K562 treated with DMSO at 1 percent for 12 hours (cell line): ENCODE measurements around the gene PELO. TPM values are rescaled to one million over a fixed set of nuclear protein-coding genes. Genes with fewer than 3 reads are reported as not detected.

ENCODE experiments used
- total RNA-seq: library from RNA; unstranded; fragments of 300-600 nt; gene quantifications from 2 replicates; pipeline ENCODE4 v1.2.3, GENCODE V29; 2022; ENCODE audit not compliant: insufficient read depth

Gene PELO, protein sequence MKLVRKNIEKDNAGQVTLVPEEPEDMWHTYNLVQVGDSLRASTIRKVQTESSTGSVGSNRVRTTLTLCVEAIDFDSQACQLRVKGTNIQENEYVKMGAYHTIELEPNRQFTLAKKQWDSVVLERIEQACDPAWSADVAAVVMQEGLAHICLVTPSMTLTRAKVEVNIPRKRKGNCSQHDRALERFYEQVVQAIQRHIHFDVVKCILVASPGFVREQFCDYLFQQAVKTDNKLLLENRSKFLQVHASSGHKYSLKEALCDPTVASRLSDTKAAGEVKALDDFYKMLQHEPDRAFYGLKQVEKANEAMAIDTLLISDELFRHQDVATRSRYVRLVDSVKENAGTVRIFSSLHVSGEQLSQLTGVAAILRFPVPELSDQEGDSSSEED
- total RNA-seq: 9.8 and 10.7 TPM in 2 replicates

DNA sequence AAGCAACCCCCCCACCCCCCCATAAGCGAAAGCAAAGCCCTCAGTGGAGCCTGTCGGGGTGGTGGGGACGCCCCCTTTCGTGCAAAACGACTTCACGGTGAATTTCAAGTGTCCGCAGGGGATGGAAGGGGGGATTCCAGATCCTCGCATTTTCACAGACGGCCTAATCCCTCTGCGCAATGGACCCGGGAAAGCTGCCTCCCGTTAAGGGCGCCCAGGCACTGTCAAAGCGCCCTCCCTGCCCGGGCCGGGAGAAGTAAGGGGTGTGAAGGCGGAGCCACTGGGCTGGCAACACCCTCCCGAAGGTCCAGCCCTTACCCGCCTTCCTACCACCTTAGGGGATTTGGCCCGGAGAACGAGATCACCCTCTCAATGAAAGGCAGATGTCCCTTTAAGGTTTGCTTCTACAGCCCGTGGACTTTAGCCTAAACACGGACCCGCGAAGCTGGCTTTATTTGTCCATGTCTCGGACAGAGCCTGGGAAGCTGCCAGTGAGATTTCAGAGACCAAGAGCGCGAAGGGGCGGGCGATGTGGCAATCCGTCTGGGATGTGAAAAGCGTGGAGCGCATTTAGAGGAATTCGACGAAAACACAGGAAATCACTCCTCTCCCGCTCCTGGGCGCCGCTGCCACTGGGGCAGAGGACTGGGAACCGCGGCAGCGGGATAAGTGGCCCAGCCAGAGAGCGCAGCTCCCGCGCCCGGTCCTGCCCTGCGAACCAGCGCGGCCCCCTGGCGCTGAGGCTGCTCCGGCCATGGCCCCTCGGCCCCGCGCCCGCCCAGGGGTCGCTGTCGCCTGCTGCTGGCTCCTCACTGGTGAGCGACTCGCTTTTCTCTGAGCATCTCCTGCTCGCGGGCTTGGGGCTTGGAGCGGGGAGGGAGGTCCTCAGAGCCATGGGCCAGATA is at the start of gene PELO, which contains the start of gene ITGA1:
PELO (plus strand) TSS at position 317 of the 905 bp plus-strand sequence. CDS start 12,479 bp downstream, outside the sequence.
ITGA1 (plus strand) TSS at position 317 of the 905 bp plus-strand sequence; CDS start at position 755, 438 bp downstream.

Other genes with a start within 250 kb of the PELO start
- gene ITGA1, start within 50 bp of the PELO start, total RNA-seq: 0.05 TPM in 1 of 2 replicates, not detected in the other
- 0.19 TPM in 1 of 2 replicates, not detected in the other for gene ITGA2, start 201.4 kb downstream of the PELO start, total RNA-seq